Measurements from ENCODE around the gene SUSD1. TPM values are rescaled to one million over a fixed set of nuclear protein-coding genes. Genes with fewer than 3 reads are reported as not detected.

Gene SUSD1
- total RNA-seq, 1 experiment from 2014 or later = 7.4 TPM

DNA sequence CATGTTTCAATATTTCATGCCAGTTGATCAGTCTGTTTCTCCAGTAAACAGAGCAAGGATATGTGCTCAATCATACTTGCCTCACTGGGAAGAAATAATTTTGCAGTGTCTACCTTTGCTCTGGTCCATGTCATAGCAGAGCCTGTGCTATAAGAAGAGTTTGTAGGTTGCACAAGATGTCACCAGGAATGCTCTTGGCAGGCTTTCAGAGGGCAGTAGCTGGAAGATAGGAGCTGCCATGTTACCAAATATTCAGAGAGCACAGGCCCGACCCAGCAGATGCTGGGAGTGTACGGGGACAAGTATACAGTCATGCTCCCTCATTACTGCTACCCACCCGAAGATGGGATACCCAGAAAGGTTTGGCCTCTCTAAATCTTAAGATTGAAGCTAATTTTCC is 175.8 kb downstream of the SUSD1 start:
- Histone ChIP-seq H4K20me1 (ENCODE audit: low read length) (no peaks in the 10 kb centered on the region), H3K9me3 (ENCODE audit: low read length) (no peaks in the 10 kb centered on the region), H3K79me2 (ENCODE audit: low read length) (no peaks in the 10 kb centered on the region), H3K4me1 (ENCODE audit: insufficient read depth, low read length) (no peaks in the 10 kb centered on the region), H3K9ac (ENCODE audit: low read length) (no peak overlapping the region), H3K9me2 (replicated peaks; ENCODE audit: low read length) (no peaks in the 10 kb centered on the region), H3K36me3 (ENCODE audit: low read depth, low read length) (no peaks in the 10 kb centered on the region), H3K4me3 (ENCODE audit: low read length) (no peak overlapping the region), H3K27me3 (ENCODE audit: low read length) (no peaks in the 10 kb centered on the region), H3K4me2 (ENCODE audit: low read length) (no peak overlapping the region), H3K27ac (ENCODE audit: low read length) (no peak overlapping the region), H3F3A (ENCODE audit: low read length, unreplicated experiment) (no peaks in the 10 kb centered on the region), H2AFZ (ENCODE audit: low read length) (no peak overlapping the region)
- CTCF ChIA-PET = no interaction called here
- DNase-seq (no peak), ATAC-seq (no peak)
- intact Hi-C loops (cut with micrococcal nuclease) = no loop called here
- TF ChIP-seq, protein P1, sequence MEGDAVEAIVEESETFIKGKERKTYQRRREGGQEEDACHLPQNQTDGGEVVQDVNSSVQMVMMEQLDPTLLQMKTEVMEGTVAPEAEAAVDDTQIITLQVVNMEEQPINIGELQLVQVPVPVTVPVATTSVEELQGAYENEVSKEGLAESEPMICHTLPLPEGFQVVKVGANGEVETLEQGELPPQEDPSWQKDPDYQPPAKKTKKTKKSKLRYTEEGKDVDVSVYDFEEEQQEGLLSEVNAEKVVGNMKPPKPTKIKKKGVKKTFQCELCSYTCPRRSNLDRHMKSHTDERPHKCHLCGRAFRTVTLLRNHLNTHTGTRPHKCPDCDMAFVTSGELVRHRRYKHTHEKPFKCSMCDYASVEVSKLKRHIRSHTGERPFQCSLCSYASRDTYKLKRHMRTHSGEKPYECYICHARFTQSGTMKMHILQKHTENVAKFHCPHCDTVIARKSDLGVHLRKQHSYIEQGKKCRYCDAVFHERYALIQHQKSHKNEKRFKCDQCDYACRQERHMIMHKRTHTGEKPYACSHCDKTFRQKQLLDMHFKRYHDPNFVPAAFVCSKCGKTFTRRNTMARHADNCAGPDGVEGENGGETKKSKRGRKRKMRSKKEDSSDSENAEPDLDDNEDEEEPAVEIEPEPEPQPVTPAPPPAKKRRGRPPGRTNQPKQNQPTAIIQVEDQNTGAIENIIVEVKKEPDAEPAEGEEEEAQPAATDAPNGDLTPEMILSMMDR (conservative IDR thresholded peaks at IDR 0.05; ENCODE audit: low read depth, low read length) = no peak
- no peak for TF ChIP-seq EZH2phosphoT487 (IDR thresholded peaks at IDR 0.05; ENCODE audit: borderline replicate concordance, low read length)
- BruUV-seq (replicated peaks) = no TSS peak
- POLR2A ChIA-PET (ENCODE audit: unreplicated experiment) = no interaction called here

DNA sequence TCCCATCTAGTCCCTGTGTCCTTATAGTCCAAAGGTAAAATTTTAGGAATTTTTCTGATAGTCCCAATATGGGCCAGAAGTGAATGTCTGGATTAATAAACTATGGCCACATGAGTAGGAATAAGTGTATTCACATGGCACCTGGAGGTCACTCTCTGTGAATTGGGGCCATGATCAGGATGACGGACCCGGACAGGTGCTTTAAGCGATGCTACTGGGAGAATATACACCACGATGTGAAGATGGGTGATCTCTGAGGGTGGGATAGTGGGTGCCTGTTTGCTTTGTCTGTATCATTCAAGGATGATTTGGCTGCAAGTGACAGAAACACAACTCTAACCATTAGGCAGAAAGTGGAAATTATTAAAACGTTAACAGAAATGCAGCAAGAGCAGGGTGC is 177.3 kb downstream of the SUSD1 start:
- Histone ChIP-seq H4K20me1 (ENCODE audit: low read length) (no peaks in the 10 kb centered on the region), H3K9me2 (replicated peaks; ENCODE audit: low read length) (no peaks in the 10 kb centered on the region), H3K9ac (ENCODE audit: low read length) (no peak overlapping the region), H3K4me1 (ENCODE audit: insufficient read depth, low read length) (peaks cover 8% of the 10 kb centered on the region), H3K4me3 (ENCODE audit: low read length) (no peak overlapping the region), H3K27me3 (ENCODE audit: low read length) (no peaks in the 10 kb centered on the region), H3K4me2 (ENCODE audit: low read length) (no peak overlapping the region), H3F3A (ENCODE audit: low read length, unreplicated experiment) (no peaks in the 10 kb centered on the region), H3K9me3 (ENCODE audit: low read length) (no peaks in the 10 kb centered on the region), H3K27ac (ENCODE audit: low read length) (no peak overlapping the region), H2AFZ (ENCODE audit: low read length) (no peak overlapping the region), H3K79me2 (ENCODE audit: low read length) (no peaks in the 10 kb centered on the region), H3K36me3 (ENCODE audit: low read depth, low read length) (no peaks in the 10 kb centered on the region)
- DNase-seq = no peak
- CTCF ChIA-PET = no interaction called here
- intact Hi-C loops (cut with micrococcal nuclease) = no loop called here
- ATAC-seq = no peak
- no TSS peak for BruUV-seq (replicated peaks)
- TF ChIP-seq EZH2phosphoT487 (IDR thresholded peaks at IDR 0.05; ENCODE audit: borderline replicate concordance, low read length) (no peak), EZH2 (IDR thresholded peaks at IDR 0.05; ENCODE audit: low read length, unreplicated experiment) (no peak)
- TF ChIP-seq, protein P1 (conservative IDR thresholded peaks at IDR 0.05; ENCODE audit: low read depth, low read length) = no peak
- POLR2A ChIA-PET (ENCODE audit: unreplicated experiment) = no interaction called here

DNA sequence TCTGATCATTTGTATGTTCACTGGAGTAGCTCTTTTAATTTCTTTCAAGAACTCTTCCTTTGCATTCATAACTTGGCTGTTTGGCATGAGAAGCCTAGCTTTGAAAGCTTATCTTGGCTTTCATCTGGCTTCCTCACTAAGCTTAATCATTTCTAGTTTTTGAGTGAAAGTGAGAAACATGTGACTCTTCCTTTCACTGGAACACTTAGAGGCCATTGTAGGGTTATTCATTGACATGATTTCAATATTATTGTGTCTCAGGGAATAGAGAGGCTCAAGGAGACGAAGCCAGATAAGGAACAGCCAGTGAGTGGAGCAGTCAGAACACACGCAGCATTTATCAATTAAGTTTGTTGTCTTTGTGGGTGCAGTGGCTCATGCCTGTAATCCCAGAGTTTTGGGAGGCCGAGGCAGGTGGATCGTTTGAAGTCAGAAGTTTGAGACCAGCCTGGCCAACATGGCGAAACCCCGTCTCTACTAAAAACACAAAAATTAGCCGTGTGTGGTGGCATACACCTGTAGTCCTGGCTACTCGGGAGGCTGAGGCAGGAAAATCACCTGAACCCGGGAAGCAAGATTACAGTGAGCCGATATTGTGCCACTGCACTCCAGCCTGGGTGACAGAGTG is 180.2 kb downstream of the SUSD1 start:
- Histone ChIP-seq H3K27ac (ENCODE audit: low read length) (no peak overlapping the region), H3K4me2 (ENCODE audit: low read length) (no peak overlapping the region), H3K4me1 (ENCODE audit: insufficient read depth, low read length) (peaks cover 15% of the 10 kb centered on the region), H3K36me3 (ENCODE audit: low read depth, low read length) (no peaks in the 10 kb centered on the region), H3F3A (ENCODE audit: low read length, unreplicated experiment) (no peaks in the 10 kb centered on the region), H3K27me3 (ENCODE audit: low read length) (no peaks in the 10 kb centered on the region), H4K20me1 (ENCODE audit: low read length) (no peaks in the 10 kb centered on the region), H3K9ac (ENCODE audit: low read length) (no peak overlapping the region), H3K4me3 (ENCODE audit: low read length) (no peak overlapping the region), H2AFZ (ENCODE audit: low read length) (no peak overlapping the region), H3K79me2 (ENCODE audit: low read length) (no peaks in the 10 kb centered on the region), H3K9me2 (replicated peaks; ENCODE audit: low read length) (no peaks in the 10 kb centered on the region), H3K9me3 (ENCODE audit: low read length) (peaks cover 5% of the 10 kb centered on the region; the same call in 1 of the 2 replicates)
- no TSS peak for BruUV-seq (replicated peaks)
- intact Hi-C loops (cut with micrococcal nuclease) = no loop called here
- DNase-seq (no peak), ATAC-seq (no peak)
- TF ChIP-seq EZH2 (IDR thresholded peaks at IDR 0.05; ENCODE audit: low read length, unreplicated experiment) = no peak
- no peak for TF ChIP-seq EZH2phosphoT487 (IDR thresholded peaks at IDR 0.05; ENCODE audit: borderline replicate concordance, low read length)
- TF ChIP-seq, protein P1 (conservative IDR thresholded peaks at IDR 0.05; ENCODE audit: low read depth, low read length) = no peak
- CTCF ChIA-PET = no interaction called here
- POLR2A ChIA-PET (ENCODE audit: unreplicated experiment) = no interaction called here

Measured in PC-3 (cell line).